Upper lobe of left lung (tissue), 4 donors: ENCODE data around the gene LRRC2.

Source experiments
- CTCF ChIP-seq, 6 experiments: fragments of 450-650 bp in 4 of 6; fragments of 200-600 bp in 2 of 6; sonication (generic) in 2 of 6; IDR thresholded peaks; one replicate each; pipeline ENCODE4 v1.5.1; 2016 to 2019; ENCODE audit warnings: antibody characterized with exemption in 6 of 6
- EP300 ChIP-seq, 4 donors: sonication (generic); formaldehyde crosslinking; IDR thresholded peaks; one replicate each; pipeline ENCODE4 v1.5.1; 2017; ENCODE audit warnings: antibody characterized with exemption in 4 of 4, control low read depth in 2 of 4
- POLR2A ChIP-seq, 4 donors: fragments of 450-650 bp; IDR thresholded peaks; one replicate each; pipeline ENCODE4 v1.5.1; 2016 to 2017; ENCODE audit warnings: antibody characterized with exemption in 4 of 4, mild to moderate bottlenecking in 2 of 4
- POLR2AphosphoS5 ChIP-seq, 2 donors: sonication (generic); formaldehyde crosslinking; IDR thresholded peaks; one replicate each; pipeline ENCODE4 v1.5.1; 2017; ENCODE audit warnings: antibody characterized with exemption in 2 of 2

DNA sequence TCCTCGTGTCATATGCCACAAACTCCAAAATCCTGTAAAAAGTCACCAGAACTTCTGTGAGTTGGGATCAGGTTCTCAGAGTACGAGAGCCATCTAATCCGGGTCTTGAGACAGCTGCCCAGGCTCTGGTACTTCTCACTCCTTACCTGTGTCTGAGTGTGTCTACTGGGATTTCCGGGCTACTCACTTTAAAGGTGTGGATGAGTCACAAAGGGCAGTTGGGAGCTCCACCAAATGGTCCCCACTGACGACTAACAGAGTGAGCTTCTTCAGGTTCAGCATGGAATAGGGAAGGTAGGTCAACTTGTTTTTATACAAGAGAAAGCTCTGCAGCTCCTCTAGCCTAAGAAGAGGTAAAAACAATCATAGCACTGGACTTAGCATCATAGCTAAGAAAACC is 38.9 kb downstream of the LRRC2 start:
- TF ChIP-seq EP300 (IDR thresholded peaks at IDR 0.05) (no peak), CTCF (IDR thresholded peaks at IDR 0.05) (no peak), POLR2A (IDR thresholded peaks at IDR 0.05) (no peak), POLR2AphosphoS5 (IDR thresholded peaks at IDR 0.05) (no peak)
